Activated naive CD8-positive, alpha-beta T cell (primary cell): ENCODE measurements around the gene SLC39A13.

Source experiments
- H3K27ac Mint-ChIP-seq: one replicate; pipeline ENCODE4 v1.8.0; 2021; ENCODE audit warnings: mixed read lengths
- H3K27me3 Mint-ChIP-seq: one replicate; pipeline ENCODE4 v1.8.0; 2021; ENCODE audit warnings: mixed read lengths
- H3K36me3 Mint-ChIP-seq: one replicate; pipeline ENCODE4 v1.8.0; 2021; ENCODE audit warnings: mixed read lengths
- H3K4me1 Mint-ChIP-seq: one replicate; pipeline ENCODE4 v1.8.0; 2021; ENCODE audit warnings: low read depth, mixed read lengths
- H3K4me3 Mint-ChIP-seq: one replicate; pipeline ENCODE4 v1.8.0; 2021; ENCODE audit warnings: mild to moderate bottlenecking, mixed read lengths
- H3K9me3 Mint-ChIP-seq: one replicate; pipeline ENCODE4 v1.8.0; 2021; ENCODE audit warnings: low read depth, mixed read lengths

Gene SLC39A13

GRCh38 chr11:47391711-47392432 lies 16.5 kb upstream of the SLC39A13 start:
- no peak overlapping the region for H3K4me3 Mint-ChIP-seq
- H3K36me3 Mint-ChIP-seq, result no peaks in the 10 kb centered on the region
- no peaks in the 10 kb centered on the region for H3K9me3 Mint-ChIP-seq
- H3K27ac Mint-ChIP-seq, result peak overlapping the region; percentile 46
- H3K4me1 Mint-ChIP-seq, result peaks cover 44% of the 10 kb centered on the region
- no peaks in the 10 kb centered on the region for H3K27me3 Mint-ChIP-seq

- Mint-ChIP-seq H3K27me3 (no peaks in the 10 kb centered on the region), H3K4me3 (no peak overlapping the region), H3K4me1 (peaks cover 47% of the 10 kb centered on the region), H3K36me3 (no peaks in the 10 kb centered on the region), H3K9me3 (no peaks in the 10 kb centered on the region), H3K27ac (peak overlapping the region; percentile 46)
Measured at GRCh38 chr11:47392546-47393162, 15.7 kb upstream of the SLC39A13 start.

GRCh38 chr11:47393163-47394049 lies 15.0 kb upstream of the SLC39A13 start:
- no peaks in the 10 kb centered on the region for H3K27me3 Mint-ChIP-seq
- no peaks in the 10 kb centered on the region for H3K36me3 Mint-ChIP-seq
- H3K4me1 Mint-ChIP-seq, result peaks cover 46% of the 10 kb centered on the region
- no peaks in the 10 kb centered on the region for H3K9me3 Mint-ChIP-seq
- peak overlapping the region; percentile 52 for H3K4me3 Mint-ChIP-seq
- H3K27ac Mint-ChIP-seq, result peak overlapping the region; percentile 95

- Mint-ChIP-seq H3K9me3 (no peaks in the 10 kb centered on the region), H3K4me1 (peaks cover 44% of the 10 kb centered on the region), H3K27me3 (no peaks in the 10 kb centered on the region), H3K27ac (peak overlapping the region; percentile 95), H3K4me3 (peak overlapping the region; percentile 52), H3K36me3 (no peaks in the 10 kb centered on the region)
Measured at GRCh38 chr11:47394050-47394321, 14.4 kb upstream of the SLC39A13 start.

GRCh38 chr11:47394322-47395222 lies 13.8 kb upstream of the SLC39A13 start:
- Mint-ChIP-seq H3K27ac (peak overlapping the region; percentile 95), H3K4me3 (peak overlapping the region; percentile 56), H3K27me3 (no peaks in the 10 kb centered on the region), H3K36me3 (no peaks in the 10 kb centered on the region), H3K9me3 (no peaks in the 10 kb centered on the region), H3K4me1 (peaks cover 41% of the 10 kb centered on the region)

GRCh38 chr11:47395223-47396048 lies 13.0 kb upstream of the SLC39A13 start:
- H3K27ac Mint-ChIP-seq, result peak overlapping the region; percentile 95
- H3K4me3 Mint-ChIP-seq, result peak overlapping the region; percentile 56
- no peaks in the 10 kb centered on the region for H3K36me3 Mint-ChIP-seq
- no peaks in the 10 kb centered on the region for H3K9me3 Mint-ChIP-seq
- H3K27me3 Mint-ChIP-seq, result no peaks in the 10 kb centered on the region
- H3K4me1 Mint-ChIP-seq, result peaks cover 38% of the 10 kb centered on the region

- no peak overlapping the region for H3K4me3 Mint-ChIP-seq
- H3K36me3 Mint-ChIP-seq, result no peaks in the 10 kb centered on the region
- no peaks in the 10 kb centered on the region for H3K9me3 Mint-ChIP-seq
- no peaks in the 10 kb centered on the region for H3K27me3 Mint-ChIP-seq
- peaks cover 39% of the 10 kb centered on the region for H3K4me1 Mint-ChIP-seq
- peak overlapping the region; percentile 95 for H3K27ac Mint-ChIP-seq
Measured at GRCh38 chr11:47396049-47396320, 12.4 kb upstream of the SLC39A13 start.

- Mint-ChIP-seq H3K9me3 (no peaks in the 10 kb centered on the region), H3K27ac (peak overlapping the region; percentile 22), H3K36me3 (no peaks in the 10 kb centered on the region), H3K27me3 (no peaks in the 10 kb centered on the region), H3K4me1 (peaks cover 34% of the 10 kb centered on the region), H3K4me3 (no peak overlapping the region)
Measured at GRCh38 chr11:47398011-47398410, 10.4 kb upstream of the SLC39A13 start.

GRCh38 chr11:47398551-47398950 lies 9.8 kb upstream of the SLC39A13 start:
- Mint-ChIP-seq H3K4me1 (peaks cover 32% of the 10 kb centered on the region), H3K27me3 (no peaks in the 10 kb centered on the region), H3K27ac (peak overlapping the region; percentile 66), H3K4me3 (peak overlapping the region; percentile 31), H3K36me3 (no peaks in the 10 kb centered on the region), H3K9me3 (no peaks in the 10 kb centered on the region)

GRCh38 chr11:47399860-47400767 lies 8.3 kb upstream of the SLC39A13 start:
- Mint-ChIP-seq H3K4me1 (peaks cover 24% of the 10 kb centered on the region), H3K36me3 (no peaks in the 10 kb centered on the region), H3K9me3 (no peaks in the 10 kb centered on the region), H3K27me3 (no peaks in the 10 kb centered on the region), H3K4me3 (peak overlapping the region; percentile 81), H3K27ac (peak overlapping the region; percentile 86)

GRCh38 chr11:47400768-47401279 lies 7.6 kb upstream of the SLC39A13 start:
- Mint-ChIP-seq H3K9me3 (no peaks in the 10 kb centered on the region), H3K27me3 (no peaks in the 10 kb centered on the region), H3K27ac (peak overlapping the region; percentile 86), H3K4me3 (peak overlapping the region; percentile 81), H3K4me1 (peaks cover 18% of the 10 kb centered on the region), H3K36me3 (no peaks in the 10 kb centered on the region)

- H3K4me3 Mint-ChIP-seq, result no peak overlapping the region
- no peaks in the 10 kb centered on the region for H3K9me3 Mint-ChIP-seq
- H3K4me1 Mint-ChIP-seq, result peaks cover 27% of the 10 kb centered on the region
- peak overlapping the region; percentile 72 for H3K27ac Mint-ChIP-seq
- H3K36me3 Mint-ChIP-seq, result no peaks in the 10 kb centered on the region
- H3K27me3 Mint-ChIP-seq, result no peaks in the 10 kb centered on the region
Measured at GRCh38 chr11:47403135-47403534, 5.3 kb upstream of the SLC39A13 start.

GRCh38 chr11:47403571-47403970 lies 4.8 kb upstream of the SLC39A13 start:
- Mint-ChIP-seq H3K36me3 (no peaks in the 10 kb centered on the region), H3K4me3 (no peak overlapping the region), H3K27me3 (no peaks in the 10 kb centered on the region), H3K27ac (no peak overlapping the region), H3K4me1 (peaks cover 24% of the 10 kb centered on the region), H3K9me3 (no peaks in the 10 kb centered on the region)
